Activated CD8-positive, alpha-beta memory T cell treated with anti-CD3 and anti-CD28 coated beads, Interleukin-2, amount 50 U/mL, for 24 hours (primary cell): ENCODE data around the gene TMEM217.

Experiments
- DNase-seq: peaks from one replicate; pipeline ENCODE4 v3.0.0-alpha.2; 2020; ENCODE audit errors: extremely low read depth

The TMEM217 gene

GRCh38 chr6:37169496-37170272 lies 88.3 kb downstream of the TMEM217 start, which contains the start of gene PIM1:
Gene PIM1, plus strand, starts transcription at chr6:37170152. Its CDS starts 424 bp downstream, at chr6:37170576.
- peak; percentile 94 for DNase-seq

- DNase-seq = no peak
Measured at GRCh38 chr6:37168811-37169495, 89.0 kb downstream of the TMEM217 start.

GRCh38 chr6:37168163-37168758 lies 89.7 kb downstream of the TMEM217 start:
- DNase-seq = no peak

- DNase-seq = no peak
Measured at GRCh38 chr6:37162740-37163139, 95.2 kb downstream of the TMEM217 start.
